ENCODE results near the gene PCBP2.

GRCh38 chr12:53492188-53492587 is 40.3 kb downstream of the PCBP2 start:
- TF ChIP-seq CTCF (IDR thresholded peaks at IDR 0.05) (no peak), POLR2A (IDR thresholded peaks at IDR 0.05) (no peak)

Measured in right lobe of liver (tissue), 4 donors.